HepG2 (cell line): ENCODE measurements around the gene TUT1. TPM values are rescaled to one million over a fixed set of nuclear protein-coding genes. Genes with fewer than 3 reads are reported as not detected.
A peak's percentile ranks its signal among the peaks of the same experiment; 100 is the strongest.

Experiments
- ATF7-NPFF ChIP-seq: sonication (generic); formaldehyde crosslinking; IDR thresholded peaks from 2 replicates; pipeline ENCODE4 v1.8.1; 2023; ENCODE audit warnings: mild to moderate bottlenecking, low read depth, missing genetic modification reagents, moderate library complexity
- KAT2B ChIP-seq: fragments of 150-350 bp; IDR thresholded peaks from 2 replicates; pipeline ENCODE4 v1.6.1; 2014; ENCODE audit warnings: low read depth, low read length, borderline replicate concordance
- NR1H2 ChIP-seq: sonication (generic); formaldehyde crosslinking; IDR thresholded peaks from 2 replicates; pipeline ENCODE4 v1.8.1; 2022; ENCODE audit warnings: low read depth, missing genetic modification reagents, borderline replicate concordance
- NR2C2 ChIP-seq: sonication (generic); formaldehyde crosslinking; IDR thresholded peaks from 2 replicates; pipeline ENCODE4 v1.4.0; 2020; ENCODE audit warnings: missing genetic modification reagents, mild to moderate bottlenecking, moderate library complexity, borderline replicate concordance
- NRL ChIP-seq: sonication (generic); formaldehyde crosslinking; IDR thresholded peaks from 2 replicates; pipeline ENCODE4 v1.5.0; 2020; ENCODE audit warnings: missing genetic modification reagents, mild to moderate bottlenecking, moderate library complexity, borderline replicate concordance
- PLSCR1 ChIP-seq: sonication (generic); formaldehyde crosslinking; IDR thresholded peaks from 2 replicates; pipeline ENCODE4 v1.5.0; 2020; ENCODE audit warnings: missing genetic modification reagents, mild to moderate bottlenecking, borderline replicate concordance
- POGK ChIP-seq: sonication (generic); formaldehyde crosslinking; conservative IDR thresholded peaks from 2 replicates; pipeline ENCODE4 v1.8.0; 2022; ENCODE audit warnings: mild to moderate bottlenecking, moderate library complexity, missing genetic modification reagents
- RBAK ChIP-seq: sonication (generic); formaldehyde crosslinking; IDR thresholded peaks from 2 replicates; pipeline ENCODE4 v1.5.1; 2020; ENCODE audit warnings: mild to moderate bottlenecking, missing genetic modification reagents
- SCMH1 ChIP-seq: sonication (generic); formaldehyde crosslinking; IDR thresholded peaks from 2 replicates; pipeline ENCODE4 v1.9.0; 2021; ENCODE audit warnings: missing genetic modification reagents, mild to moderate bottlenecking, borderline replicate concordance
- SKI ChIP-seq: fragments of 450-650 bp; IDR thresholded peaks from one replicate; pipeline ENCODE4 v1.6.1; 2018; ENCODE audit warnings: mild to moderate bottlenecking; ENCODE audit not compliant: partially characterized antibody
- TARDBP ChIP-seq: sonication (generic); formaldehyde crosslinking; IDR thresholded peaks from 2 replicates; pipeline ENCODE4 v1.8.0; 2022; ENCODE audit warnings: mild to moderate bottlenecking, missing genetic modification reagents
- ZBTB49 ChIP-seq: sonication (generic); formaldehyde crosslinking; IDR thresholded peaks from 2 replicates; pipeline ENCODE4 v1.4.0; 2020; ENCODE audit warnings: missing genetic modification reagents, borderline replicate concordance
- ZNF121 ChIP-seq: sonication (generic); formaldehyde crosslinking; IDR thresholded peaks from 2 replicates; pipeline ENCODE4 v1.5.0; 2020; ENCODE audit warnings: mild to moderate bottlenecking, missing genetic modification reagents
- ZNF205 ChIP-seq: IDR thresholded peaks from 2 replicates; pipeline ENCODE4 v1.6.1; 2018; ENCODE audit warnings: missing biosample characterization, missing genetic modification reagents
- ZNF224 ChIP-seq: sonication (generic); formaldehyde crosslinking; IDR thresholded peaks from 2 replicates; pipeline ENCODE4 v1.5.0; 2020; ENCODE audit warnings: mild to moderate bottlenecking, missing genetic modification reagents
- ZNF276 ChIP-seq: sonication (generic); formaldehyde crosslinking; IDR thresholded peaks from 2 replicates; pipeline ENCODE4 v1.4.0; 2020; ENCODE audit warnings: mild to moderate bottlenecking, low read depth, missing genetic modification reagents
- ZNF33B ChIP-seq: sonication (generic); formaldehyde crosslinking; IDR thresholded peaks from 2 replicates; pipeline ENCODE4 v1.5.1; 2020; ENCODE audit warnings: mild to moderate bottlenecking, missing genetic modification reagents
- ZNF563 ChIP-seq: sonication (generic); formaldehyde crosslinking; IDR thresholded peaks from 2 replicates; pipeline ENCODE4 v1.8.0; 2022; ENCODE audit warnings: mild to moderate bottlenecking, moderate library complexity, missing genetic modification reagents
- ZNF598 ChIP-seq: sonication (generic); formaldehyde crosslinking; IDR thresholded peaks from 2 replicates; pipeline ENCODE4 v1.5.1; 2020; ENCODE audit warnings: mild to moderate bottlenecking, missing genetic modification reagents, borderline replicate concordance
- ZNF777 ChIP-seq: sonication (generic); formaldehyde crosslinking; IDR thresholded peaks from 2 replicates; pipeline ENCODE4 v1.4.0; 2020; ENCODE audit warnings: missing genetic modification reagents
- polyA plus RNA-seq, 8 experiments: library from polyadenylated mRNA; depleted of rRNA in 3 of 8; stranded (reverse) in 7 of 8; unstranded in 1 of 8; fragments of >200 nt; fragmentation: Illumina TruSeq in 4 of 8; extraction: Trizol in 4 of 8; gene quantifications; 2 replicates each; pipeline versions ENCODE4 v1.2.1 to v1.2.3, GENCODE V29; 2011 to 2016; ENCODE audit warnings: low read depth in 4 of 8, missing spikeins in 1 of 8, mixed read lengths in 1 of 8; ENCODE audit not compliant: insufficient read depth in 1 of 8
- total RNA-seq, 5 experiments: library from RNA; depleted of rRNA; stranded (reverse); fragments of >200 nt; fragmentation: Illumina TruSeq; extraction: Trizol; gene quantifications; 2 replicates each; pipeline ENCODE4 v1.2.3, GENCODE V29; 2016; ENCODE audit warnings: low read depth in 1 of 5

The TUT1 gene
- total and polyA plus RNA-seq, 2 of the 13 experiments (the other 11 are each of a cell fraction or from before 2014, with no cell fraction given) = 9.7 to 14.3 TPM

GRCh38 chr11:62545437-62546243 lies 45.7 kb downstream of the TUT1 start (continued):
- TF ChIP-seq POGK (CRISPR knock-in tag) (peak; percentile 92), ZNF276 (CRISPR knock-in tag) (no peak; the same call in 1 of the 2 replicates), ZNF563 (peak; percentile 40; the same call in 1 of the 2 replicates), ZNF33B (CRISPR knock-in tag) (peak; percentile 40; the same call in 1 of the 2 replicates), ATF7-NPFF (CRISPR knock-in tag) (peak; percentile 83; the same call in 1 of the 2 replicates), ZNF121 (CRISPR knock-in tag) (0 out of 2 replicates have a peak, but pooled peaks have one; percentile 10), ZNF205 (CRISPR knock-in tag) (0 out of 2 replicates have a peak, but pooled peaks have one; percentile 28), ZNF224 (no peak; the same call in 1 of the 2 replicates), RBAK (0 out of 2 replicates have a peak, but pooled peaks have one; percentile 30), NRL (CRISPR knock-in tag) (peak; percentile 71), ZNF777 (CRISPR knock-in tag) (peak; percentile 69), ZNF598 (CRISPR knock-in tag) (no peak), ZBTB49 (CRISPR knock-in tag) (no peak), NR2C2 (CRISPR knock-in tag) (0 out of 2 replicates have a peak, but pooled peaks have one; percentile 29), SCMH1 (CRISPR knock-in tag) (no peak), SKI (no peak), NR1H2 (CRISPR knock-in tag) (no peak), KAT2B (no peak), PLSCR1 (CRISPR knock-in tag) (0 out of 2 replicates have a peak, but pooled peaks have one; percentile 9), TARDBP (no peak; the same call in 1 of the 2 replicates)
